Heart right ventricle (tissue), 16 donors: ENCODE data around the gene CROT. TPM values are rescaled to one million over a fixed set of nuclear protein-coding genes. Genes with fewer than 3 reads are reported as not detected.

Experiments used
- ATAC-seq, 8 donors: fragments of 200-7000 bp; cut with Tn5 transposase; one replicate each; pipeline ENCODE4 v1.9.1; 2020; ENCODE audit warnings: mild to moderate bottlenecking in 8 of 8, moderate library complexity in 8 of 8, moderate number of reproducible peaks in 1 of 8
- DNase-seq, 2 donors: peaks; one replicate each; pipeline ENCODE4 v3.0.0-alpha.2; 2020
- H3K27ac ChIP-seq, 10 donors: fragments of 200-600 bp; sonication (generic) in 2 of 10; one replicate each; pipeline versions ENCODE4 v1.5.0 to v1.8.0; 2020 to 2022; ENCODE audit warnings: mild to moderate bottlenecking in 3 of 10
- H3K27me3 ChIP-seq, 7 donors: fragments of 200-600 bp; one replicate each; pipeline ENCODE4 v1.8.0; 2021 to 2022; ENCODE audit warnings: mild to moderate bottlenecking in 2 of 7
- H3K36me3 ChIP-seq, 9 donors: fragments of 200-600 bp; sonication (generic) in 1 of 9; one replicate each; pipeline versions ENCODE4 v1.5.0 to v1.8.0; 2020 to 2022; ENCODE audit warnings: mild to moderate bottlenecking in 2 of 9
- H3K4me1 ChIP-seq, 9 donors: fragments of 200-600 bp; sonication (generic) in 1 of 9; one replicate each; pipeline versions ENCODE4 v1.5.0 to v1.8.0; 2020 to 2022; ENCODE audit warnings: mild to moderate bottlenecking in 4 of 9
- H3K4me3 ChIP-seq, 10 donors: fragments of 200-600 bp; sonication (generic) in 2 of 10; one replicate each; pipeline versions ENCODE4 v1.5.0 to v1.8.0; 2020 to 2022; ENCODE audit warnings: mild to moderate bottlenecking in 7 of 10, moderate library complexity in 2 of 10
- H3K9me3 ChIP-seq, 11 donors: fragments of 200-600 bp in 10 of 11; sonication (generic) in 2 of 11; one replicate each; pipeline versions ENCODE4 v1.5.0 to v1.8.0; 2013 to 2022; ENCODE audit warnings: mild to moderate bottlenecking in 2 of 11, control low read depth in 1 of 11, moderate library complexity in 1 of 11
- WGBS, 2 donors: extraction: QIAGEN DNeasy Blood & Tissue Kit; methylation state at CpG; one replicate each; pipeline ENCODE4 v1.1.7; 2013; ENCODE audit warnings: inconsistent platforms in 1 of 2; 5-methylcytosine and 5-hydroxymethylcytosine counted together
- intact Hi-C, 10 donors: fragments of 100-400 bp; cut with DNase I; formaldehyde crosslinking; loops; one replicate each; pipeline versions ENCODE4 v1.11.1 to v1.14.2; 2022
- polyA plus RNA-seq, 2 donors: library from polyadenylated mRNA; stranded (reverse); fragments of 200-250 nt; gene quantifications; one replicate each; pipeline ENCODE4 v1.2.3, GENCODE V29; 2013
- total RNA-seq, 10 donors: library from RNA; stranded (reverse); fragmentation: NEBNext Ultra II Directional in 3 of 10; extraction: Animal tissue kit (Norgen Biotek cat#: 25700) in 3 of 10; gene quantifications; one replicate each; pipeline versions ENCODE4 v1.2.1 to v1.2.4, GENCODE V29; 2021 to 2023
- TF ChIP-seq, protein P1 (sequence below), 9 donors: fragments of 200-600 bp; sonication (generic) in 2 of 9; IDR thresholded peaks; one replicate each; pipeline versions ENCODE4 v1.5.0 to v1.8.0; 2021 to 2022; ENCODE audit warnings: antibody characterized with exemption in 9 of 9, mild to moderate bottlenecking in 5 of 9, moderate library complexity in 1 of 9
- donor health status: Arrhythmogenic right ventricular cardiomyopathy.
- donor health status: ischemic (EF 13 %, LVEDD 7.1; RV severe dilation, severe dysfunction).
- donor health status: healthy with polysubstance abuse.
- donor health status: DM: no; HTN: yes; CAD: no.
- donor health status: DM: no; HTN: no; CAD: no.
- donor health status: ischemic (EF 25% LVEDD 6.9; RV normal size, moderate dysfunction).
- donor health status: ischemic (EF 25% LVEDD 5.7; RV mildly dilated, moderate dysfunction).
- donor health status: healthy.
- donor health status: DM: yes; HTN: yes; CAD: no.
- donor health status: Ischemic cardiomyopathy.
- donor health status: ischemic (EF 35%, LVEDD 5.7; RV mildly dilated, moderate dysfunction).
- donor health status: nonischemic (EF 11% LVEDD 7.7; RV severe dilation, severe dysfunction).
- donor health status: DM: yes; HTN: yes; CAD: no.
- donor health status: PGD.
- donor health status: ischemic (EF 29% LVEDD 5.4; RV normal size, mild dysfunction).
- donor health status: nonischemic (EF 23%, LVEDD 6.1; RV moderate dilation, normal function).

The CROT gene
- total and polyA plus RNA-seq, 12 donors: 4.3 to 10.6 (median 7.1) TPM

DNA sequence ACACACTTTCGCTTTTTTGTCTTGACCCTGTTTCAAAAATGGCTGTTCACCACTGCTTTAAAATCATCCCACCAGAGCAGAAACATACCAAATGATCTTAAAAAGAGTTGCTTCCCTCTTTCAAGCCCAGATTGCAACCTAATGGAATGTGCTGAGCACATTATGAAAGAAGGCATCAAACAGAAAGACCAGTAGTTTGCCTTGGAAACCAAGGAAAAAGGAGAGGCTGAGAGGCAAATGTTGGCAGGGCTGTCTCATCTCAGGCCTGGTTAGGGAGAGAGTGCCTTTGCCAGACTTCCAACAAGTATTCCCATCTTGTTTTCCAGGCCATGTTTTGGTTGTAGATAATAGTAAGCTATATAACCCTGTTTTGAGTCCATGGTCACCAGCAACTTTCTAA is 65.7 kb downstream of the CROT start:
- no peak overlapping the region for H3K27ac ChIP-seq
- H3K9me3 ChIP-seq: no peaks in the 10 kb centered on the region
- H3K4me1 ChIP-seq: peaks cover 0 to 7% (median 0%) of the 10 kb centered on the region in 9 donors
- WGBS, 2 donors: 92 to 93% methylated on average over 1 of the region's 1 CpG
- TF ChIP-seq, protein P1, sequence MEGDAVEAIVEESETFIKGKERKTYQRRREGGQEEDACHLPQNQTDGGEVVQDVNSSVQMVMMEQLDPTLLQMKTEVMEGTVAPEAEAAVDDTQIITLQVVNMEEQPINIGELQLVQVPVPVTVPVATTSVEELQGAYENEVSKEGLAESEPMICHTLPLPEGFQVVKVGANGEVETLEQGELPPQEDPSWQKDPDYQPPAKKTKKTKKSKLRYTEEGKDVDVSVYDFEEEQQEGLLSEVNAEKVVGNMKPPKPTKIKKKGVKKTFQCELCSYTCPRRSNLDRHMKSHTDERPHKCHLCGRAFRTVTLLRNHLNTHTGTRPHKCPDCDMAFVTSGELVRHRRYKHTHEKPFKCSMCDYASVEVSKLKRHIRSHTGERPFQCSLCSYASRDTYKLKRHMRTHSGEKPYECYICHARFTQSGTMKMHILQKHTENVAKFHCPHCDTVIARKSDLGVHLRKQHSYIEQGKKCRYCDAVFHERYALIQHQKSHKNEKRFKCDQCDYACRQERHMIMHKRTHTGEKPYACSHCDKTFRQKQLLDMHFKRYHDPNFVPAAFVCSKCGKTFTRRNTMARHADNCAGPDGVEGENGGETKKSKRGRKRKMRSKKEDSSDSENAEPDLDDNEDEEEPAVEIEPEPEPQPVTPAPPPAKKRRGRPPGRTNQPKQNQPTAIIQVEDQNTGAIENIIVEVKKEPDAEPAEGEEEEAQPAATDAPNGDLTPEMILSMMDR (IDR thresholded peaks at IDR 0.05): no peak
- H3K4me3 ChIP-seq: no peak overlapping the region
- H3K36me3 ChIP-seq: peaks cover 0 to 4% (median 0%) of the 10 kb centered on the region in 9 donors
- ATAC-seq (no peak), DNase-seq (no peak)
- intact Hi-C loops: no loop called here
- no peaks in the 10 kb centered on the region for H3K27me3 ChIP-seq

DNA sequence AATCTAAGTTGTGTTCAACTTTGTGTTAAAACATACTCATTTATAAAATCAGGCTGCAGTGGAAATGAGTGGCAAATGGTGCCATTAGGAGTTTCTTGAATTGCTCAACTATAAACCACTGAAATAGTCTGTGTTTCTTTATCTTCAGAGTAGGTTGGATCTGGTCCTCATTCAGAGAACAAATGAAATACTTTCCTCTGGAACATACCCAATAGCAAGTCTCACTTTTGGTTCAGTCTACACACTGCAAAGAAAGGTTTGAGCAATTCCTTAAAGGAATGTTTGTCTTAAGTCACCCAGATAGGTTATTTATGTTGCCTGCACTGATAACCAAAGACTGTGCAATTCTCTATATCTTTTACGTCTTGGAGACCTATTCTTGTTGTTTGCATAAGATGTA is 67.6 kb downstream of the CROT start:
- Histone ChIP-seq H3K4me1 (peaks cover 0 to 7% (median 0%) of the 10 kb centered on the region in 9 donors), H3K27ac (no peak overlapping the region), H3K36me3 (no peaks in the 10 kb centered on the region), H3K9me3 (no peaks in the 10 kb centered on the region), H3K27me3 (no peaks in the 10 kb centered on the region), H3K4me3 (no peak overlapping the region)
- WGBS, 2 donors: 84 to 86% methylated on average over 1 of the region's 1 CpG
- TF ChIP-seq, protein P1 (IDR thresholded peaks at IDR 0.05): no peak
- intact Hi-C loops: no loop called here
- ATAC-seq: no peak
- DNase-seq: no peak

DNA sequence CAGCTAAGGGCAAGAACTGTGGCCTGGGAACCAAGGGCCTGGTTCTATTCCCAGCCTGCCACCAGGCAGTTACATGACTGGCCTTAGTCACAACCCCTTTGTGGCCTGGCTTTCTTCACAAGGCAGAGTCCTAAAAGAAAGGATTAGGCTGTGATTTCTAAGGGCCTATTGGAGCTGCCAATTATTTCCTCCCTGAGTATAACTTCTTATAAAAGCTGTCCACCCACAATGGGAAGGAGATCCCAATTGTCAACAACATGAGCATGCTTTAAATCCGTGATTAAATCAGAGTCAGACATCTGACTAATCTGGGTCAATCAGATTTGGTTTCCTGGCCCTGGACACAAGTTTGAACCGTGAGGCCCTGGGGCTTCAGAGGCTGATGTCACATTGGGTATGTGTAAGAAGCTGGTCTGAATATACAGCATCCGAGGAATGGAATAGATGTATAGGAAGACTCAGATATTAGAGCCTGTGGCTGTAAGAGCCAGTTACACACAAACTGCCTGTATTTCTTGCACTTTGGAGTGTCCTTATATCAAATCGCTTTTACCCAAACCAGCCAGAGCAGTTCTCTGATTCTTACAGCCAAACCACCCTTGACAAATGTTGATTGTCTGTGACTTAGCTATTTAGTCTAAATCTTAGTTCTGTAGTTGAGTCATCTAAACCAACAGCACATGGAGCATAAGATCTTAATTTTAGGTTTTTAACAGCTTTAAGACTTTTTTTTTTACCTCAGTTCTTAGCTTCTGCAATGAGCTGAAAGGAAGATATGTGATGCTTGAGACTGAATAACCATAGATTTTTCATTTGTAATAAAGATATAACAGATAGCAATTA is 68.7 kb downstream of the CROT start:
- peak in 3 of 8 donors; percentile 29 to 53 (median 37) for ATAC-seq
- intact Hi-C loops: no loop called here
- peak overlapping the region in 1 of 10 donors; percentile 4 for H3K27ac ChIP-seq

DNA sequence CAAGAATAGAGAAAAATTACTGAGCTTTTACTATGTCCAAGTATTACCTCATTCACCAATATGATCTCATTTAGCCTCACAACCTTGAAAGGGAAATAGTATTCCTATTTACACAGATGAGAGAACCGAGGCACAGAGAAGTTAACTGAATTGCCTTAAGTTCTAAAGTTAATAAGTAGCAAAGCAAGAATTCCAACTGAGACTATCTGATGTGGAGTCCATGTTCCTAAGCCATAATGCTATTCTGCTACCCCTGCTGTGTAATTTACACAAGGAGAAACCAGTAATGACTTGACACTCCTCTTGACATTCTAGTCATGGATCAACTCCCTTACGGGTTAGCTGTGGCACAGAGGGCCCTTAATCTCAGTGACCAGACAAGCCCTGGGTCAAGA is 69.3 kb downstream of the CROT start:
- WGBS, 2 donors: 82 to 90% methylated on average over 2 of the region's 2 CpGs
- TF ChIP-seq, protein P1 (IDR thresholded peaks at IDR 0.05): no peak
- H3K4me1 ChIP-seq: peaks cover 0 to 7% (median 0%) of the 10 kb centered on the region in 9 donors
- no peaks in the 10 kb centered on the region for H3K27me3 ChIP-seq
- H3K27ac ChIP-seq: no peak overlapping the region
- no peaks in the 10 kb centered on the region for H3K9me3 ChIP-seq
- no peaks in the 10 kb centered on the region for H3K36me3 ChIP-seq
- ATAC-seq (no peak), DNase-seq (no peak)
- H3K4me3 ChIP-seq: no peak overlapping the region
- intact Hi-C loops: no loop called here

More for the DNA sequence above, 68.7 kb downstream of the CROT start:
- no peak for DNase-seq
- Histone ChIP-seq H3K36me3 (no peaks in the 10 kb centered on the region), H3K27me3 (no peaks in the 10 kb centered on the region), H3K9me3 (no peaks in the 10 kb centered on the region), H3K4me3 (no peak overlapping the region), H3K4me1 (peaks cover 0 to 7% (median 0%) of the 10 kb centered on the region in 9 donors)
- 67 to 69% methylated on average over 4 of the region's 4 CpGs for WGBS, 2 donors
- TF ChIP-seq, protein P1 (IDR thresholded peaks at IDR 0.05): no peak
